Upper lobe of left lung (tissue), 4 donors: Measurements from ENCODE around the gene PDE9A.

Source experiments
- CTCF ChIP-seq, 6 experiments: fragments of 450-650 bp in 4 of 6; fragments of 200-600 bp in 2 of 6; sonication (generic) in 2 of 6; IDR thresholded peaks; one replicate each; pipeline ENCODE4 v1.5.1; 2016 to 2019; ENCODE audit warnings: antibody characterized with exemption in 6 of 6
- EP300 ChIP-seq, 4 donors: sonication (generic); formaldehyde crosslinking; IDR thresholded peaks; one replicate each; pipeline ENCODE4 v1.5.1; 2017; ENCODE audit warnings: antibody characterized with exemption in 4 of 4, control low read depth in 2 of 4
- POLR2A ChIP-seq, 4 donors: fragments of 450-650 bp; IDR thresholded peaks; one replicate each; pipeline ENCODE4 v1.5.1; 2016 to 2017; ENCODE audit warnings: antibody characterized with exemption in 4 of 4, mild to moderate bottlenecking in 2 of 4
- POLR2AphosphoS5 ChIP-seq, 2 donors: sonication (generic); formaldehyde crosslinking; IDR thresholded peaks; one replicate each; pipeline ENCODE4 v1.5.1; 2017; ENCODE audit warnings: antibody characterized with exemption in 2 of 2

GRCh38 chr21:42767561-42767835 is 114.1 kb downstream of the PDE9A start:
- TF ChIP-seq EP300 (IDR thresholded peaks at IDR 0.05) (no peak), POLR2AphosphoS5 (IDR thresholded peaks at IDR 0.05) (no peak), CTCF (IDR thresholded peaks at IDR 0.05) (no peak), POLR2A (IDR thresholded peaks at IDR 0.05) (no peak)
